ENCODE data around the gene STK35.
"Not testable (repeated sequence)": the region's sequence is repeated elsewhere in the genome, so short reads cannot be mapped to it uniquely, and the experiment has no call there.

Gene STK35

DNA sequence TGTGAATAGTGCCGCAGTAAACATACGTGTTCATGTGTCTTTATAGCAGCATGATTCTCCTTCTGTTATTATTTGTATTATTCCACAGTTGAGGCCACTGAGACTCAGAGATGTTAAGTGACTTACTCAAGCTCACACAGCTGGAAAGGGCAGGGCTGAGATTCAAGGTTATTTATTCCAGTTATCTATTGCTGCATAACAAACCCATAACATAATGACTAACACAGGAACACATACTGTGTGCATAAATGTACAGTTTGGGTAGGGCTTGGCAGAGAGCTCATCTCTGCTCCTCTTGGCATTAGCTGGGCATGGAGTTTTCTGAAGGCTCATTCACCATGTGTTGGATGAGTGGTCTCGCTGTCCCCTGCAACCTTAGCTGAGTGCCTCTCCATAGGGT lies 68.8 kb downstream of the STK35 start:
- Histone ChIP-seq H3K9me3 (no peaks in the 10 kb centered on the region), H3K4me1 (no peaks in the 10 kb centered on the region), H3K27me3 (no peaks in the 10 kb centered on the region), H3K4me3 (ENCODE audit: low read depth, low read length) (no peak overlapping the region), H3K36me3 (no peaks in the 10 kb centered on the region)
- DNase-seq: no peak
- no peak for TF ChIP-seq CTCF (IDR thresholded peaks at IDR 0.05; ENCODE audit: low read depth, low read length)

GRCh38 chr20:2171266-2171790 lies 69.7 kb downstream of the STK35 start:
- no peak overlapping the region for H3K4me3 ChIP-seq (ENCODE audit: low read depth, low read length)
- DNase-seq: no peak
- no peaks in the 10 kb centered on the region for H3K27me3 ChIP-seq
- no peaks in the 10 kb centered on the region for H3K36me3 ChIP-seq
- no peak for TF ChIP-seq CTCF (IDR thresholded peaks at IDR 0.05; ENCODE audit: low read depth, low read length)
- no peaks in the 10 kb centered on the region for H3K4me1 ChIP-seq
- H3K9me3 ChIP-seq: no peaks in the 10 kb centered on the region

GRCh38 chr20:2171840-2172239 lies 70.2 kb downstream of the STK35 start:
- not testable (repeated sequence) for H3K36me3 ChIP-seq; H3K4me1 ChIP-seq; H3K4me3 ChIP-seq (ENCODE audit: low read depth, low read length); H3K9me3 ChIP-seq; DNase-seq; H3K27me3 ChIP-seq

DNA sequence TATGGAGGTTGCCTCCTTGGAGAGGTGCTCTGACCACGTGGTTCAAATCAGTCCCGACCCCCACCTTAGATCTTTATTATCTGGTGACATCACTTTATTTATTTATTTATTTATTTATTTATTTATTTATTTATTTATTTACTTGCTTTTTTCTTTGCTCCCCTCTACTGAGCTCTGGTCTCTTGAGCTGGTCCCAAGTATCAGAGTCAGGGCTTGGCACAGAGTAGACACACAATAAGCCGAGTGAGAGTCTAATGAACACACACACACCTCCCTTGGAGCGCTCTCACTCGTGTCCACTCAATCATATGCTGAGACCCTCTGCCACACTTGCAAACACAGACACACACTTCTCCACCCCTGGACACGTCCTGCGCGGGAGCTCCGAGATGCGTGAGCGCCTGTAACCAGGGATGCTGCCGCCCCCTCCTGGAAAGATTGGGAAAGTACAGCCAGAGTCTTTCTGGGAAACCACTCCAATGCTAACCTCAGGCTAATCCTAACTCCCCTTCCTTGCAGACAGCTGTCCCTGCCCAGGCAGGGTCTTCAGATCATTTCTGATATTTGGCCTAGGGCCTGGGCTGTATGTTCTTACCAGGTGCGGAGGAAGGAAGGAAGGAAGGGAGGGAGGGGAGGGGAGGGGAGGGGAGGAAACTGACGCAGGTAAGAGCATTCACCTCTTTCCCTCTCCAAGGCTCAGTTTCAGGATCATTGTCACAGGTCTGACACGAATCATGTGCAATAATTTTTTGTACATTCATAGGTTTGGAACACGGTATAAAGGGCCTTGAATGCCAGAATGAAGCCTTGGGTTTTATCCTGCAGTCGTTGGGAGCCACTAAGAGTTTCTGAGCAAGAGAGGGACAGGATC lies 70.9 kb downstream of the STK35 start:
- peak; percentile 74 for TF ChIP-seq CTCF (IDR thresholded peaks at IDR 0.05; ENCODE audit: low read depth, low read length)

GRCh38 chr20:2173186-2173585 lies 71.6 kb downstream of the STK35 start:
- Histone ChIP-seq H3K9me3 (no peaks in the 10 kb centered on the region), H3K4me1 (no peaks in the 10 kb centered on the region), H3K27me3 (no peaks in the 10 kb centered on the region), H3K4me3 (ENCODE audit: low read depth, low read length) (no peak overlapping the region), H3K36me3 (no peaks in the 10 kb centered on the region)
- TF ChIP-seq CTCF (IDR thresholded peaks at IDR 0.05; ENCODE audit: low read depth, low read length): no peak
- DNase-seq: no peak

More for the DNA sequence above, 70.9 kb downstream of the STK35 start:
- Histone ChIP-seq H3K4me3 (ENCODE audit: low read depth, low read length) (no peak overlapping the region), H3K4me1 (no peaks in the 10 kb centered on the region), H3K27me3 (no peaks in the 10 kb centered on the region), H3K9me3 (no peaks in the 10 kb centered on the region), H3K36me3 (no peaks in the 10 kb centered on the region)
- peak; percentile 58 for DNase-seq

GRCh38 chr20:2174067-2174466 lies 72.4 kb downstream of the STK35 start:
- Histone ChIP-seq H3K27me3 (no peaks in the 10 kb centered on the region), H3K36me3 (no peaks in the 10 kb centered on the region), H3K4me3 (ENCODE audit: low read depth, low read length) (no peak overlapping the region), H3K4me1 (no peaks in the 10 kb centered on the region), H3K9me3 (no peaks in the 10 kb centered on the region)
- DNase-seq: no peak
- TF ChIP-seq CTCF (IDR thresholded peaks at IDR 0.05; ENCODE audit: low read depth, low read length): no peak
